NCI-H2081 treated with DMSO at 0.1 percent for 48 hours (cell line): ENCODE results near the gene WDR31.
"Not testable (repeated sequence)": the region's sequence is repeated elsewhere in the genome, so short reads cannot be mapped to it uniquely, and the experiment has no call there.

Experiments used
- DNase-seq: peaks from one replicate; lab custom pipeline; 2025; lab: John Stamatoyannopoulos, UW

The WDR31 gene

GRCh38 chr9:113368982-113369854 lies 29.1 kb upstream of the WDR31 start:
- DNase-seq = no peak

GRCh38 chr9:113368348-113368981 lies 28.4 kb upstream of the WDR31 start:
- DNase-seq = no peak

- not testable (repeated sequence) for DNase-seq
These were observed 25.6 kb upstream of the WDR31 start for GRCh38 chr9:113365652-113366051.

- no peak for DNase-seq
These were observed 24.9 kb upstream of the WDR31 start for GRCh38 chr9:113364951-113365350.

- no peak for DNase-seq
These were observed 23.3 kb upstream of the WDR31 start for GRCh38 chr9:113363336-113363735.

GRCh38 chr9:113361304-113362018 lies 21.4 kb upstream of the WDR31 start:
- DNase-seq = no peak

- no peak for DNase-seq
These were observed 20.3 kb upstream of the WDR31 start for GRCh38 chr9:113360242-113360842.

GRCh38 chr9:113359385-113359784 lies 19.3 kb upstream of the WDR31 start:
- DNase-seq = no peak

- no peak for DNase-seq
These were observed 16.7 kb upstream of the WDR31 start for GRCh38 chr9:113356686-113357292.

- DNase-seq = no peak
These were observed 15.0 kb upstream of the WDR31 start for GRCh38 chr9:113355040-113355596.

- no peak for DNase-seq
These were observed 12.3 kb upstream of the WDR31 start for GRCh38 chr9:113352411-113352810.

- DNase-seq = no peak
These were observed 11.9 kb upstream of the WDR31 start for GRCh38 chr9:113352006-113352405.

GRCh38 chr9:113350937-113351336 lies 10.9 kb upstream of the WDR31 start:
- DNase-seq = no peak

GRCh38 chr9:113350107-113350661 lies 10.1 kb upstream of the WDR31 start:
- no peak for DNase-seq

- no peak for DNase-seq
These were observed 9.5 kb upstream of the WDR31 start, which contains the start of gene BSPRY for GRCh38 chr9:113349445-113350094. TSS of gene BSPRY (plus strand) at chr9:113349541. CDS start at chr9:113349580, 39 bp downstream.

- DNase-seq = no peak
These were observed 9.0 kb upstream of the WDR31 start for GRCh38 chr9:113349066-113349444.

GRCh38 chr9:113348437-113348836 lies 8.4 kb upstream of the WDR31 start:
- DNase-seq = no peak

GRCh38 chr9:113345671-113346070 lies 5.6 kb upstream of the WDR31 start:
- DNase-seq = no peak

- no peak for DNase-seq
These were observed 5.1 kb upstream of the WDR31 start for GRCh38 chr9:113345190-113345589.

GRCh38 chr9:113343732-113344231 lies 3.7 kb upstream of the WDR31 start:
- no peak for DNase-seq
